ENCODE results near the gene EIPR1. TPM values are rescaled to one million over a fixed set of nuclear protein-coding genes. Genes with fewer than 3 reads are reported as not detected.

EIPR1 gene
- total and polyA plus RNA-seq, 10 of the 15 experiments (the other 5 are each of a cell fraction or from before 2014, with no cell fraction given), result 23.6 to 61.2 (median 42.2) TPM

DNA sequence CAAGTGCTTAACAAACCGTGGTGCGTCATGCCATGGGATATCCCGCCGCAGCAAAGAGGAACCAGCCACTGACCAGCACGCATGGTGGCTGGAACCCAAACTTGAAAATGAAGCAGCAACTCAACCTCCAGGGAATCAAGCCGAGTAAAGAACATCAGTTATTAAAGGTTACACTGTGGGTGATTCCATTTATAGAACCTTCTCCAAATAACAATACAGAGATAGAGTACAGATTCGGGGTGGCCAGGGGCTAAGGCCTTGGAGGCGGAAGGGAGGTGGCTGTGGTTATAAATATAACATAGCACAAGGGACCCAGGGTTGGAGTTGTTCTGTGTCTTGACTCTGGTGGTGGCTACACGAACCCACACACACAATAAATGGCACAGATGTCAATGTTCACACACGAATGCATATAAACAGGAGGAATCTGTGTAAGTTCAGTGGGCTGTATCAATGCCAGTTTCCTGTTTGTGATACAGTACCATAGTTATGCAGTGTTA lies 123.1 kb downstream of the EIPR1 start (continued):
- TF ChIP-seq EP300 (IDR thresholded peaks at IDR 0.05; ENCODE audit: borderline replicate concordance in 1 of 2, control insufficient read depth in 1 of 2, low read depth in 2 of 2, low read length in 2 of 2) (peak; percentile 87 to 96; a peak in 2 of 4 replicates), CBX3 (IDR thresholded peaks at IDR 0.05; ENCODE audit: borderline replicate concordance, low read depth) (no peak), SIN3A (IDR thresholded peaks at IDR 0.05; ENCODE audit: low read depth, low read length) (no peak), IKZF2 (IDR thresholded peaks at IDR 0.05) (peak; percentile 97 to 98; a peak in 2 of 4 replicates), PAX5 (IDR thresholded peaks at IDR 0.05; ENCODE audit: borderline replicate concordance, low read depth, low read length) (peak; percentile 98), CHD2 (IDR thresholded peaks at IDR 0.05; ENCODE audit: borderline replicate concordance, low read depth, low read length) (peak; percentile 68; the same call in 1 of the 2 replicates), DPF2 (IDR thresholded peaks at IDR 0.05) (peak; percentile 92), TCF12 (IDR thresholded peaks at IDR 0.05; ENCODE audit: low read depth, low read length) (peak; percentile 88; the same call in 1 of the 2 replicates), MXI1 (IDR thresholded peaks at IDR 0.05; ENCODE audit: low read depth, low read length) (0 out of 2 replicates have a peak, but pooled peaks have one; percentile 35), GATAD2B (conservative IDR thresholded peaks at IDR 0.05; ENCODE audit: low read depth) (no peak), SP1 (IDR thresholded peaks at IDR 0.05; ENCODE audit: low read depth, low read length) (peak; percentile 82), CTCF (IDR thresholded peaks at IDR 0.05 in 2 of 3, conservative IDR thresholded peaks at IDR 0.05 in 1 of 3; ENCODE audit: control insufficient read depth in 2 of 3, extremely low read depth in 1 of 3, insufficient read depth in 1 of 3, low read depth in 3 of 3, low read length in 3 of 3) (no peak), RAD51 (IDR thresholded peaks at IDR 0.05) (0 out of 2 replicates have a peak, but pooled peaks have one; percentile 1), NR2F1 (conservative IDR thresholded peaks at IDR 0.05) (peak; percentile 60; the same call in 1 of the 2 replicates), RELB (IDR thresholded peaks at IDR 0.05; ENCODE audit: low read depth) (peak; percentile 97), FOXM1 (IDR thresholded peaks at IDR 0.05; ENCODE audit: low read depth, low read length) (peak; percentile 95), MEF2A (IDR thresholded peaks at IDR 0.05; ENCODE audit: insufficient read depth, low read depth, low read length) (peak; percentile 52; the same call in 1 of the 2 replicates)
- TF ChIP-seq, protein P1, sequence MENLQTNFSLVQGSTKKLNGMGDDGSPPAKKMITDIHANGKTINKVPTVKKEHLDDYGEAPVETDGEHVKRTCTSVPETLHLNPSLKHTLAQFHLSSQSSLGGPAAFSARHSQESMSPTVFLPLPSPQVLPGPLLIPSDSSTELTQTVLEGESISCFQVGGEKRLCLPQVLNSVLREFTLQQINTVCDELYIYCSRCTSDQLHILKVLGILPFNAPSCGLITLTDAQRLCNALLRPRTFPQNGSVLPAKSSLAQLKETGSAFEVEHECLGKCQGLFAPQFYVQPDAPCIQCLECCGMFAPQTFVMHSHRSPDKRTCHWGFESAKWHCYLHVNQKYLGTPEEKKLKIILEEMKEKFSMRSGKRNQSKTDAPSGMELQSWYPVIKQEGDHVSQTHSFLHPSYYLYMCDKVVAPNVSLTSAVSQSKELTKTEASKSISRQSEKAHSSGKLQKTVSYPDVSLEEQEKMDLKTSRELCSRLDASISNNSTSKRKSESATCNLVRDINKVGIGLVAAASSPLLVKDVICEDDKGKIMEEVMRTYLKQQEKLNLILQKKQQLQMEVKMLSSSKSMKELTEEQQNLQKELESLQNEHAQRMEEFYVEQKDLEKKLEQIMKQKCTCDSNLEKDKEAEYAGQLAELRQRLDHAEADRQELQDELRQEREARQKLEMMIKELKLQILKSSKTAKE (IDR thresholded peaks at IDR 0.05; ENCODE audit: low read depth, poor library complexity, severe bottlenecking), result peak; percentile 69
